ENCODE results near the gene PTRHD1. TPM values are rescaled to one million over a fixed set of nuclear protein-coding genes. Genes with fewer than 3 reads are reported as not detected.

Gene PTRHD1
- total RNA-seq, 3 donors from 2014 or later (not counting 1 experiment from before 2014, with no cell fraction given) = 12.7 to 22.9 (median 15.9) TPM

DNA sequence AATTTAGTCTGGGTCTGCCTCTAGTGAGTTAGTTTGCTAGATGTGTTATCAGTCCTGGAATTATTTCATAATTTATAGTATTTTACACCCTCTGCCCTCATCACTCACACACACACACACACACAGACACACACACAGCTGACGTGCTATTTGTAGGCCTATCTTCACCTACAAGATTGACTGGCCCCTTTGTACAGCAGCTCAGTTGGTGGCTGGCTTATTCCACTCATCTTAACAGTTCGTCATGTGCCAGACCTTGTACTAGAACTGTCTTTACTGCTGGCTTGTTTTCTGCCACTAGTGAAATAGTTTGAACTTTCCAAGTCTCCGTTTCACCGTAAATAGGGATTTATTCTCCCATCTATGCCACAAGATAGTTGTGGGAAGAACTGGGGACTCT is 21.3 kb upstream of the PTRHD1 start:
- peaks cover 20% of the 10 kb centered on the region for H3K36me3 ChIP-seq (ENCODE audit: control insufficient read depth, insufficient read depth, low read length)
- H3K27ac ChIP-seq (ENCODE audit: low read length) = no peak overlapping the region
- Mint-ChIP-seq H3K4me1 (peaks cover 20 to 24% of the 10 kb centered on the region in 2 donors), H3K27ac (peak overlapping the region in 1 of 2 donors; percentile 8), H3K9me3 (no peaks in the 10 kb centered on the region), H3K36me3 (peaks cover 7% of the 10 kb centered on the region), H3K27me3 (ENCODE audit: low read depth in 2 of 2) (no peaks in the 10 kb centered on the region), H3K4me3 (no peak overlapping the region)
- H3K4me1 ChIP-seq (ENCODE audit: control insufficient read depth, insufficient read depth, low read length) = no peaks in the 10 kb centered on the region
- TF ChIP-seq, protein P1, sequence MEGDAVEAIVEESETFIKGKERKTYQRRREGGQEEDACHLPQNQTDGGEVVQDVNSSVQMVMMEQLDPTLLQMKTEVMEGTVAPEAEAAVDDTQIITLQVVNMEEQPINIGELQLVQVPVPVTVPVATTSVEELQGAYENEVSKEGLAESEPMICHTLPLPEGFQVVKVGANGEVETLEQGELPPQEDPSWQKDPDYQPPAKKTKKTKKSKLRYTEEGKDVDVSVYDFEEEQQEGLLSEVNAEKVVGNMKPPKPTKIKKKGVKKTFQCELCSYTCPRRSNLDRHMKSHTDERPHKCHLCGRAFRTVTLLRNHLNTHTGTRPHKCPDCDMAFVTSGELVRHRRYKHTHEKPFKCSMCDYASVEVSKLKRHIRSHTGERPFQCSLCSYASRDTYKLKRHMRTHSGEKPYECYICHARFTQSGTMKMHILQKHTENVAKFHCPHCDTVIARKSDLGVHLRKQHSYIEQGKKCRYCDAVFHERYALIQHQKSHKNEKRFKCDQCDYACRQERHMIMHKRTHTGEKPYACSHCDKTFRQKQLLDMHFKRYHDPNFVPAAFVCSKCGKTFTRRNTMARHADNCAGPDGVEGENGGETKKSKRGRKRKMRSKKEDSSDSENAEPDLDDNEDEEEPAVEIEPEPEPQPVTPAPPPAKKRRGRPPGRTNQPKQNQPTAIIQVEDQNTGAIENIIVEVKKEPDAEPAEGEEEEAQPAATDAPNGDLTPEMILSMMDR (IDR thresholded peaks at IDR 0.05) = no peak
- intact Hi-C loops (cut with micrococcal nuclease) = no loop called here
- H3K4me3 ChIP-seq (ENCODE audit: low read length) = no peak overlapping the region
- no peaks in the 10 kb centered on the region for H3K27me3 ChIP-seq (ENCODE audit: control insufficient read depth, insufficient read depth, low read length)
- no peaks in the 10 kb centered on the region for H3K9me3 ChIP-seq (ENCODE audit: control insufficient read depth, insufficient read depth, low read length)
- no peak for DNase-seq
- WGBS (ENCODE audit: insufficient coverage) = 92% methylated on average over 2 of the region's 4 CpGs
- ATAC-seq = no peak

DNA sequence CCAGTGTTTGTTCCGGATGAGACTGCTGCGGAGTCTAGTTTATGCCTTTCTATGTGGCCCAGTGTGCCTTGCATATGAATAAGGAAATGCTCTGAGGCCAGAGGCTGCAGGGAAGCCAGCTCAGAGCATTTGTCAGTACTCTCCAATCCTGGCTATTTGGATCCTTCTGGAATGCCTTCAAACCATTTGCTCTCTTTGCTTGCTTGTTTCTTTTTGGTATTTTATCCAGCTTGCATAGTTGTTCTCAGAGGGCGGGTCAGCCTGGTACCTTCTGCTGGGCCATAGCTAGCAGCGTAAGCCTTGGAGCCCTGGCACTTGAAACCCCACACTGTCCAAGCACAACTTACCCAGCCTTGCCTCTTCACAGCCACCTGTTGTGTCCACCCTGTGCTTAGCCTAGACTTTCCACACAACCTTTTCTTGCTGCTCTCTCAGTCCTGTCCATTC is 20.5 kb upstream of the PTRHD1 start:
- no peak overlapping the region for H3K4me3 Mint-ChIP-seq
- no peak for ATAC-seq
- Histone ChIP-seq H3K4me1 (ENCODE audit: control insufficient read depth, insufficient read depth, low read length) (no peaks in the 10 kb centered on the region), H3K27me3 (ENCODE audit: control insufficient read depth, insufficient read depth, low read length) (no peaks in the 10 kb centered on the region), H3K9me3 (ENCODE audit: control insufficient read depth, insufficient read depth, low read length) (no peaks in the 10 kb centered on the region), H3K27ac (ENCODE audit: low read length) (no peak overlapping the region), H3K4me3 (ENCODE audit: low read length) (no peak overlapping the region), H3K36me3 (ENCODE audit: control insufficient read depth, insufficient read depth, low read length) (peaks cover 16% of the 10 kb centered on the region)
- TF ChIP-seq, protein P1 (IDR thresholded peaks at IDR 0.05) = no peak
- 99% methylated on average over 4 of the region's 4 CpGs for WGBS (ENCODE audit: insufficient coverage)
- no peaks in the 10 kb centered on the region for H3K27me3 Mint-ChIP-seq (ENCODE audit: low read depth in 2 of 2)
- H3K4me1 Mint-ChIP-seq = peaks cover 20 to 24% of the 10 kb centered on the region in 2 donors
- peak overlapping the region in 1 of 2 donors; percentile 8 for H3K27ac Mint-ChIP-seq
- intact Hi-C loops (cut with micrococcal nuclease) = no loop called here
- DNase-seq = no peak
- no peaks in the 10 kb centered on the region for H3K9me3 Mint-ChIP-seq
- H3K36me3 Mint-ChIP-seq = peaks cover 7% of the 10 kb centered on the region

DNA sequence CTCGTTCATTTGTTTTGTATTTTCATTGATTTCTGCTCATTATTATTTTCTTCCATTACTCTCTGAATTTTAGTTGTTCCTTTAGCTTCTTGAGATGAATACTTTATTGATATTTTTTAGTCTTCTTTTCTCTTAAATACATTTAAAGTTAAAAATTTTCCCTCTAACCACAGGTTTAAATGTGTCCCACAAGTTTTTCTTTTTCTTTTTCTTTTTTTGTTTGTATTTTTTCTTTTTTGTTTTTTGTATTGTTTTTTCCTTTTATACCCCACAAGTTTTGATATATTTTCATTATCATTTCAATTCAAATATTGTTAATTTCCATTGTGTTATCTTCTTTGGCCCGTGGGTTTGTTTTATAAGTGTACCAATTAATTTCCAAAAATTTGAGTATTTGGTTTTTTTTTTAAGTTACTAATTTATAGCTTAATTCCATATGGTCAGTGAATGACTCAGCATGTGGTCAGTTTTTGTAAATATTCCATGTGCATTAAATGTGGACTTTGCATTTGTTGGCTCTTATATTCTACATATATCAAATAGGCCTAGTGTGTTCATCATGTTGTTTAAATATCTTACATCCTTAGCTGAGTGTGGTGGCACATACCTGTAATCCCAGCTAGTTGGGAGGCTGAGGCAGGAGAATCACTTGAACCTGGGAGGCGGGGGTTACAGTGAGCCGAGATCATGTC is 16.3 kb upstream of the PTRHD1 start:
- Mint-ChIP-seq H3K4me3 (no peak overlapping the region), H3K4me1 (peaks cover 9 to 11% of the 10 kb centered on the region in 2 donors)

More for the DNA sequence above, 16.3 kb upstream of the PTRHD1 start:
- intact Hi-C loops (cut with micrococcal nuclease) = no loop called here
- Histone ChIP-seq H3K9me3 (ENCODE audit: control insufficient read depth, insufficient read depth, low read length) (no peaks in the 10 kb centered on the region), H3K27me3 (ENCODE audit: control insufficient read depth, insufficient read depth, low read length) (no peaks in the 10 kb centered on the region), H3K27ac (ENCODE audit: low read length) (no peak overlapping the region), H3K4me1 (ENCODE audit: control insufficient read depth, insufficient read depth, low read length) (no peaks in the 10 kb centered on the region), H3K36me3 (ENCODE audit: control insufficient read depth, insufficient read depth, low read length) (no peaks in the 10 kb centered on the region), H3K4me3 (ENCODE audit: low read length) (no peak overlapping the region)
- Mint-ChIP-seq H3K9me3 (no peaks in the 10 kb centered on the region), H3K36me3 (no peaks in the 10 kb centered on the region), H3K27me3 (ENCODE audit: low read depth in 2 of 2) (no peaks in the 10 kb centered on the region), H3K27ac (peak overlapping the region in 1 of 2 donors; percentile 52)
- ATAC-seq (no peak), DNase-seq (no peak)
- WGBS (ENCODE audit: insufficient coverage) = 100% methylated on average over 1 of the region's 4 CpGs
- TF ChIP-seq, protein P1 (IDR thresholded peaks at IDR 0.05) = no peak
